Stimulated activated naive B cell treated with anti-CD40 and anti-IgM and Interleukin-4, amounts not matched to agents 10 μg/mL and 1 μg/mL and 100 μg/mL, for 72 hours (primary cell): Measurements from ENCODE around the gene TK2.

Source experiments
- ATAC-seq, 2 donors: fragments of 150-1000 bp; cut with Tn5 transposase; replicated peaks; 2 replicates each; pipeline ENCODE4 v1.10.0; 2021; ENCODE audit warnings: moderate library complexity in 1 of 2
- DNase-seq: peaks from one replicate; pipeline ENCODE4 v3.0.0; 2021
- H3K27ac Mint-ChIP-seq: one replicate; pipeline ENCODE4 v1.8.0; 2022; ENCODE audit warnings: mild to moderate bottlenecking, mixed read lengths
- H3K27me3 Mint-ChIP-seq, 2 donors: one replicate each; pipeline ENCODE4 v1.8.0; 2022; ENCODE audit warnings: mixed read lengths in 2 of 2
- H3K36me3 Mint-ChIP-seq, 2 donors: one replicate each; pipeline ENCODE4 v1.8.0; 2022; ENCODE audit warnings: mixed read lengths in 2 of 2, mild to moderate bottlenecking in 1 of 2
- H3K4me1 Mint-ChIP-seq, 2 donors: one replicate each; pipeline ENCODE4 v1.8.0; 2022; ENCODE audit warnings: mixed read lengths in 2 of 2, mild to moderate bottlenecking in 1 of 2
- H3K4me3 Mint-ChIP-seq, 2 donors: one replicate each; pipeline ENCODE4 v1.8.0; 2022; ENCODE audit warnings: mild to moderate bottlenecking in 2 of 2, mixed read lengths in 2 of 2, moderate library complexity in 1 of 2
- H3K9me3 Mint-ChIP-seq, 2 donors: one replicate each; pipeline ENCODE4 v1.8.0; 2022; ENCODE audit warnings: mixed read lengths in 2 of 2, mild to moderate bottlenecking in 1 of 2

Gene TK2

GRCh38 chr16:66525396-66526180 is 24.3 kb downstream of the TK2 start:
- H3K9me3 Mint-ChIP-seq = no peaks in the 10 kb centered on the region
- peaks cover 3 to 13% of the 10 kb centered on the region in 2 donors for H3K36me3 Mint-ChIP-seq
- peaks cover 0 to 6% of the 10 kb centered on the region in 2 donors for H3K27me3 Mint-ChIP-seq
- DNase-seq (no peak), ATAC-seq (no peak)
- H3K27ac Mint-ChIP-seq = no peak overlapping the region
- no peak overlapping the region for H3K4me3 Mint-ChIP-seq
- H3K4me1 Mint-ChIP-seq = peaks cover 55 to 85% of the 10 kb centered on the region in 2 donors

DNA sequence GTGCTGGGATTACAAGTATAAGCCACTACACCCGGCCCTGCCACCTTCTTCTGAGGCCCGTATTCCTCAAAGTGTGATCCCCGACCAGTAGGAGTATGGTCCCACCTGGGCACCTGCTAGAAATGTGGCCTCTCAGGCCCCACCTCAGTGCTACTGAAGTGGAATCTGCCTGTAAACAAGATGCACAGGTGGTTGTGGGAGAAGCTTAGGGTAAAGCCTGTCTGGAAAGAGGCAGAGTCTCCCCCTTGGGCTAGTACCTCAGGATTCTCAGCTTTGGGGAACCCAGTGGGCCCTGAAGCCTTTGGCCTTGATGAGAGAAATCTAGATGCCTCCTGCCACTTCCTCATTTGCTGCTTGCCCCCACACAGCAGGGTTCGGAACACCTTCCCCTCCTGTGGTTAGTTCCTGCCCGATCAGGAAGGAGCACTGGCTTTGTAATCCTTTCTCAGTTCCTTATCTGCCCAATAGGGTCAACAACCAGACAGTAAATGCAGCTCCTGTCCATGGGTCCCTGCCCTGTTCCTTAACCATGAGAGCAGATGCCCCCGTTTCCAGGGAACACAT is 25.2 kb downstream of the TK2 start:
- H3K36me3 Mint-ChIP-seq = peaks cover 3 to 10% of the 10 kb centered on the region in 2 donors
- peaks cover 62 to 91% of the 10 kb centered on the region in 2 donors for H3K4me1 Mint-ChIP-seq
- H3K27me3 Mint-ChIP-seq = peaks cover 0 to 3% of the 10 kb centered on the region in 2 donors
- DNase-seq (peak; percentile 81), ATAC-seq (peak; percentile 79 to 81)
- H3K4me3 Mint-ChIP-seq = peak overlapping the region in 1 of 2 donors; percentile 53
- no peaks in the 10 kb centered on the region for H3K9me3 Mint-ChIP-seq
- H3K27ac Mint-ChIP-seq = peak overlapping the region; percentile 59

DNA sequence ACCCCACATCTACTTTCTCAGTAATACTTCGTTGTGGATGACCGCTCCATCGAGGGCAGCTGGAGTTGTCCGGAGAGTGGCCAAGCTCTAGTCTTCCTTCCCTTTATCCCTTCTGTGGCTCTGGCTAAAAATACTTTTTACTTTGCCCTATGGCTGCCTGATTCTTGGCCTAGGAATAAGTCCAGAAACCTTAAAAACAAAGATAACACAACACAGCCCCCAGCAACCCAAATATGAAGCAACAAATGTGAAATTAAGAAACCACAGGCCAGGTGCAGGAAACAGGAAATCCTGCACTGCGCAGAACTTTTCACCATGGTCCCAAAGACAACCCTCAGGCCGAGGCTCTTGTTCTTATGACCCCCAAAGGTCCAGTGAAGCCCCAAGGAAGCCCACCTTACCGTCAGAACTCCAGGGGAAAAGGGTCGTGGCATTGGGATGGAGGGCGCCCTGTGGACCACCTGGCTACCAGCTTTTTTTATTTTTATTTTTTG is 26.0 kb downstream of the TK2 start:
- ATAC-seq = peak; percentile 17 to 32

GRCh38 chr16:66522816-66523590 is 26.9 kb downstream of the TK2 start:
- Mint-ChIP-seq H3K27ac (peak overlapping the region; percentile 90), H3K9me3 (no peaks in the 10 kb centered on the region), H3K27me3 (no peaks in the 10 kb centered on the region), H3K4me1 (peaks cover 61 to 92% of the 10 kb centered on the region in 2 donors), H3K4me3 (no peak overlapping the region), H3K36me3 (peaks cover 0 to 5% of the 10 kb centered on the region in 2 donors)
- no peak for DNase-seq
- ATAC-seq = no peak

More for the DNA sequence above, 26.0 kb downstream of the TK2 start:
- H3K36me3 Mint-ChIP-seq = peaks cover under 1 to 6% of the 10 kb centered on the region in 2 donors
- peaks cover 63 to 95% of the 10 kb centered on the region in 2 donors for H3K4me1 Mint-ChIP-seq
- peak overlapping the region; percentile 90 for H3K27ac Mint-ChIP-seq
- DNase-seq = no peak
- H3K4me3 Mint-ChIP-seq = peak overlapping the region; percentile 5 to 58
- H3K9me3 Mint-ChIP-seq = no peaks in the 10 kb centered on the region
- no peaks in the 10 kb centered on the region for H3K27me3 Mint-ChIP-seq

DNA sequence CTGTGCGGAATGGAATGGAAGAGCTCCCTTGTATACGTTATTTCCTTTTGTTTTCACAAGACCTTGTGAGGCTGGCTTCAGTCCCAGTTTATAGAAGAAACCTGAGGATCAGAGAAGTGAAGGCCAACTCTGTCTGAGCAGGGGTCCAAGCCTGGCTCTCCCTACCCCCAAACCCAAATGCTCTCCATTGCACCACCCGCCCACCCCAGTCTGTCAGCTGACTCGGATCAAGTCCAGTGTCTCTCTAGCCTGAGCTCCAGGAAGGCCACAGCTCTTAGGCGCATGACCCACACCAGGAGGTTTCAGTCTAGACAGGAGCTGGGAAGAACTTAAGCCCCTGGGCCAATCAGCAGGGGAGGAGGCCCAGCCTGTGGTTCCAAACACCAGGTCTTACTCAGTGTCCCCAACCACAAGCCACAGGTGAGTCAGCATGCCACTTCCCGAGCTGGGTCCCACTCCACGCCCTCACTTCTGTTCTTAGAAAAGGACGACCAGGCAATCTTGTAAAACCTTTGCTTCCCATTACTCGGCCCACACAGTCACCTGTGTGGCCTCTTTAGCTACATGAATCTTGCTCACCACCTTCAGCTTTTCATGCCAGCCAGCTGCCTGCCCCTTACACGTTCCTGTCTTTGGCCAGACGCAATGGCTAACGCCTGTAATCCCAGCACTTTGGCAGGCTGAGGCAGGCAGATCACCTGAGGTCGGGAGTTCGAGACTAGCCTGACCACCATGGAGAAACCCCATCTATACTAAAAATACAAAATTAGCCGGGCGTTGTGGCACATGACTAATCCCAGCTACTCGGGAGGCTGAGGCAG is 27.8 kb downstream of the TK2 start:
- ATAC-seq = peak; percentile 75
- no peaks in the 10 kb centered on the region for H3K27me3 Mint-ChIP-seq
- H3K4me1 Mint-ChIP-seq = peaks cover 66 to 92% of the 10 kb centered on the region in 2 donors
- DNase-seq = peak; percentile 83
- H3K27ac Mint-ChIP-seq = peak overlapping the region; percentile 77
- H3K36me3 Mint-ChIP-seq = no peaks in the 10 kb centered on the region
- no peaks in the 10 kb centered on the region for H3K9me3 Mint-ChIP-seq
- H3K4me3 Mint-ChIP-seq = peak overlapping the region; percentile 39 to 43

DNA sequence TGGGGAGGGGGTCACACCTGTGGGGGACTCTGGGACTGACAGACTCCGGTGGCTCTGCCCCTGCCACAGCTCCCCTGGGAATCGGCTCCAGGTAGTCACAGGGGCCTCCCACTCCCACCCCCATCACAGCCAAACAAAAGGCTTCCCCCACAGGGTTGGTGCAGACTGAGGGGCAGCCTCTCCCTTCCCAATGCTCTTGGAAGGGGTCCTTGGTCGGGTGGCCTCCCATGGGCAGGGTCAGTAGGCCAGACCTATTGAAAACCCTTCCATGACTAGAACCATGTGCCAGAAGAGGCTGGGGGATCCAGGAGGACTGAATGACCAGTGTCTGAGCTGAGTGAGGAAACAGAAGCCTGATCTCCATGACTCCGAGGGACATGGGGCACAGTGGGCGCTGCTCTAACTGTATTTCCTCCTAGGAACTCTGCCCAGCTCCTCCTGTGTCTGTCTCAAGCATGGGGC is 28.6 kb downstream of the TK2 start:
- Mint-ChIP-seq H3K4me1 (peaks cover 72 to 92% of the 10 kb centered on the region in 2 donors), H3K36me3 (no peaks in the 10 kb centered on the region), H3K4me3 (peak overlapping the region; percentile 39 to 43), H3K9me3 (no peaks in the 10 kb centered on the region), H3K27ac (peak overlapping the region; percentile 77), H3K27me3 (no peaks in the 10 kb centered on the region)
- DNase-seq (no peak), ATAC-seq (no peak)

DNA sequence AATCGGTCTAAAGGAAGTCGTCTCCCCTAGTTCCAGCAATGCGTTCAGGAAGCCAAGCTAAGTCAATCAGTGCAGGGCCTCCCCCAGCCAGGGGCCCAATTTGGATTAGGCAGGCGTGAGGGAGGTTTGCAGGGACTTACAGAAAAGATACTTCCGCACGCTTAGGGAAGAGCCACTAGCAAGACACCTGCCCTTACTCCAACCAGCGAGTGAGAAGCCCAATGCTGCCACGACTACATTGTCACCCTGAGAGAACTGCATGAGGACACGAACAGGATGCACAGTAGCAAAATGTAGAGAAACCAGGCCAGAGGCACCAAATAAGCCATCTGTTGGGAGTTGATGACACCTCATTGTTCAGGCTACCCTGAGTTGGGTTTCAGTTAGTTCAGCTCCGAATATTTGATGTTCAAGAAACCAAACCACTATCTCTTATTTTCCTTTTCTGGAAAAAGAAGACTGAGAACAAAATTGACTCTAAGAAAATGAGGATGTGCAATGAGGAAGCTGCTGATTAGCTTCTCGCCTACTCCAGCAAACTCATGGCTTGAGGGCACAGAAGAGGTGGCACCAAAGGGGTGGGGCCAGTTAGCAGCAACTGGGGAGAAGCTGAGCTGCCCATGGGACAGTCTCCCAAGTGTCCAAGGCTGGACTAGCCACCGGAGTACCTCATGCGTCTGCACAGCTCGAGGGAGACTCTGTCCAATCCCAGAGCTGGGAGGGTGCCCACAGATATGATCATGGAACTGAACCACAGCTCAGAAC is 29.3 kb downstream of the TK2 start:
- Mint-ChIP-seq H3K4me3 (peak overlapping the region in 1 of 2 donors; percentile 52), H3K27me3 (no peaks in the 10 kb centered on the region), H3K4me1 (peaks cover 73 to 92% of the 10 kb centered on the region in 2 donors), H3K27ac (peak overlapping the region; percentile 75), H3K36me3 (no peaks in the 10 kb centered on the region), H3K9me3 (no peaks in the 10 kb centered on the region)
- DNase-seq (no peak), ATAC-seq (no peak)

- Mint-ChIP-seq H3K4me1 (peaks cover 70 to 92% of the 10 kb centered on the region in 2 donors), H3K4me3 (no peak overlapping the region), H3K9me3 (no peaks in the 10 kb centered on the region), H3K27ac (no peak overlapping the region), H3K36me3 (no peaks in the 10 kb centered on the region), H3K27me3 (no peaks in the 10 kb centered on the region)
- DNase-seq = no peak
- no peak for ATAC-seq
Measured at GRCh38 chr16:66519482-66520373, 30.2 kb downstream of the TK2 start.

DNA sequence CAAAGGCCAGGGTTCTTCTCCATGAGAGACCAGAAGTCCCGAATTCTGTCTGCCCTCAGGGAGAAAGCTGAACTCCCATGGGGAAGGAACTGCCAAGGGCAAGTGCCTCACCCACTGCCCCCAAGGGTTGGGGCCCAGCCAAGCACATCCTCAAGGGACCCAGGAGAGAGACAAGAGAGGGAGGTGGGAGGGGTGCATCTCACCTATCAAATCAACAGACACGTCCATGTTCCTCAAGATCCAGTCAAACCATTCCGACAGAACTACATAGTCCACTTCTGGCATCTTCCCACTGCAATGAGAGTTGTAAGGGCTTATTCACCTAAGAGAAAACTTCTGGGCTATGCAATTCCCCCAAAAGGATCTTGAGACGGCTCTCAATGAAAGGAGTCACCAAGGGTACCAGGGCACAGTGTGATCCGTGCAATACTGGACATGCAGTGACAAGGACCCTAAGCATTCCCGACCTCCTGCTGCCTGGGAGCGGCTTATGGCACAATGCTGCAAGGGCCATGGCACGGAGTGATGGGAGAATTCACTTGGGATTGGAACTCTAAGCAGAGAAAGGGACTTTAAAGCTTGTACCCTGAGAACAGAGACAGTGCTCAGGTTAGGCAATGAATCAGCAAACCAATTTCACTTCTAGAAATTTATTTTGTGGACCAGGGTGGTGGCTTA is 32.2 kb downstream of the TK2 start:
- peak overlapping the region; percentile 95 for H3K27ac Mint-ChIP-seq
- DNase-seq = no peak

GRCh38 chr16:66516808-66517585 is 32.9 kb downstream of the TK2 start:
- H3K27me3 Mint-ChIP-seq = peaks cover 0 to 2% of the 10 kb centered on the region in 2 donors
- DNase-seq (peak; percentile 91), ATAC-seq (peak; percentile 95)
- peaks cover 0 to 8% of the 10 kb centered on the region in 2 donors for H3K36me3 Mint-ChIP-seq
- peaks cover 56 to 72% of the 10 kb centered on the region in 2 donors for H3K4me1 Mint-ChIP-seq
- no peaks in the 10 kb centered on the region for H3K9me3 Mint-ChIP-seq
- peak overlapping the region; percentile 95 for H3K27ac Mint-ChIP-seq
- H3K4me3 Mint-ChIP-seq = peak overlapping the region; percentile 78 to 82

More for the DNA sequence above, 32.2 kb downstream of the TK2 start:
- Mint-ChIP-seq H3K36me3 (peaks cover 0 to 7% of the 10 kb centered on the region in 2 donors), H3K27me3 (no peaks in the 10 kb centered on the region), H3K9me3 (no peaks in the 10 kb centered on the region), H3K4me1 (peaks cover 62 to 78% of the 10 kb centered on the region in 2 donors), H3K4me3 (peak overlapping the region; percentile 78 to 82)
- ATAC-seq = no peak

GRCh38 chr16:66516509-66516807 is 33.5 kb downstream of the TK2 start:
- DNase-seq = no peak
- peak overlapping the region; percentile 95 for H3K27ac Mint-ChIP-seq
- peak overlapping the region; percentile 23 to 78 for H3K4me3 Mint-ChIP-seq
- H3K36me3 Mint-ChIP-seq = peaks cover 0 to 11% of the 10 kb centered on the region in 2 donors
- peak in 1 of 2 donors; percentile 26 for ATAC-seq
- H3K9me3 Mint-ChIP-seq = no peaks in the 10 kb centered on the region
- H3K27me3 Mint-ChIP-seq = peaks cover 0 to 6% of the 10 kb centered on the region in 2 donors
- peaks cover 52 to 72% of the 10 kb centered on the region in 2 donors for H3K4me1 Mint-ChIP-seq
